B cell (primary cell): Measurements from ENCODE around the gene SLC7A5.

ENCODE experiments used
- CTCF ChIP-seq: fragments of 200-600 bp; IDR thresholded peaks from one replicate; pipeline ENCODE4 v1.8.0; 2022; ENCODE audit warnings: antibody characterized with exemption, mild to moderate bottlenecking
- EZH2 ChIP-seq: IDR thresholded peaks from 2 replicates; pipeline ENCODE4 v1.6.1; 2012; ENCODE audit warnings: borderline replicate concordance, low read depth, mild to moderate bottlenecking, moderate library complexity, low read length; ENCODE audit not compliant: insufficient read depth, poor library complexity, severe bottlenecking

- TF ChIP-seq CTCF (no peak), EZH2 (no peak)
Measured at GRCh38 chr16:87800497-87800896, 68.8 kb downstream of the SLC7A5 start.
